Endodermal cell (in vitro differentiated cells): ENCODE data around the gene C3orf18. TPM values are rescaled to one million over a fixed set of nuclear protein-coding genes. Genes with fewer than 3 reads are reported as not detected.

Source experiments
- DNase-seq: peaks from one replicate; pipeline ENCODE4 v3.0.0-alpha.2; 2017
- H3K27ac ChIP-seq: 2 replicates; pipeline ENCODE4 v1.5.1; 2013; ENCODE audit warnings: mild to moderate bottlenecking, low read depth, low read length, moderate library complexity
- H3K27me3 ChIP-seq: 2 replicates; pipeline ENCODE4 v1.6.1; 2013; ENCODE audit warnings: mild to moderate bottlenecking, low read length, moderate library complexity; ENCODE audit not compliant: insufficient read depth, control insufficient read depth, poor library complexity, severe bottlenecking
- H3K36me3 ChIP-seq: 2 replicates; pipeline ENCODE4 v1.7.0; 2013; ENCODE audit warnings: mild to moderate bottlenecking, low read length, moderate library complexity; ENCODE audit not compliant: control insufficient read depth, insufficient read depth
- H3K4me1 ChIP-seq: one replicate; pipeline ENCODE4 v1.7.0; 2013; ENCODE audit warnings: low read length; ENCODE audit not compliant: control insufficient read depth, insufficient read depth
- H3K4me3 ChIP-seq: 2 replicates; pipeline ENCODE4 v1.5.1; 2013; ENCODE audit warnings: mild to moderate bottlenecking, low read length, moderate library complexity
- H3K9ac ChIP-seq: 2 replicates; pipeline ENCODE4 v1.6.1; 2013; ENCODE audit warnings: mild to moderate bottlenecking, low read length, moderate library complexity; ENCODE audit not compliant: poor library complexity, severe bottlenecking; ENCODE audit errors: extremely low read depth
- H3K9me3 ChIP-seq: 2 replicates; pipeline ENCODE4 v1.6.1; 2013; ENCODE audit warnings: mild to moderate bottlenecking, low read length, moderate library complexity; ENCODE audit not compliant: control insufficient read depth
- H3K27ac Mint-ChIP-seq: 2 replicates; pipeline ENCODE4 v1.8.0; 2020; ENCODE audit warnings: mixed read lengths
- H3K27me3 Mint-ChIP-seq: 2 replicates; pipeline ENCODE4 v1.8.0; 2021; ENCODE audit warnings: mild to moderate bottlenecking, mixed read lengths; ENCODE audit not compliant: insufficient read depth
- H3K36me3 Mint-ChIP-seq: 2 replicates; pipeline ENCODE4 v1.8.0; 2020; ENCODE audit warnings: low read depth, mixed read lengths
- H3K4me1 Mint-ChIP-seq: 2 replicates; pipeline ENCODE4 v1.8.0; 2020; ENCODE audit warnings: mixed read lengths
- H3K4me3 Mint-ChIP-seq: 2 replicates; pipeline ENCODE4 v1.8.0; 2020; ENCODE audit warnings: mild to moderate bottlenecking, moderate library complexity, mixed read lengths
- H3K9me3 Mint-ChIP-seq: 2 replicates; pipeline ENCODE4 v1.8.0; 2020; ENCODE audit warnings: mild to moderate bottlenecking, mixed read lengths
- CTCF ChIP-seq: fragments of 200-600 bp; sonication (generic); conservative IDR thresholded peaks from 2 replicates; pipeline ENCODE4 v1.5.0; 2021; ENCODE audit warnings: antibody characterized with exemption, mild to moderate bottlenecking
- WGBS, 2 experiments: methylation state at CpG; one replicate each; pipeline versions ENCODE4 v1.1.5 to v1.1.7; 2013; ENCODE audit warnings: missing lambda C conversion rate in 2 of 2, mixed read lengths in 1 of 2; ENCODE audit not compliant: insufficient coverage in 1 of 2, insufficient read length in 1 of 2; 5-methylcytosine and 5-hydroxymethylcytosine counted together
- total RNA-seq, 2 donors: library from RNA; stranded (reverse); fragmentation: NEBNext Ultra II Directional in 1 of 2; extraction: Animal tissue kit (Norgen Biotek cat#: 25700) in 1 of 2; gene quantifications; 2 replicates in 1 of 2; 3 replicates in 1 of 2; pipeline ENCODE4 v1.2.1, GENCODE V29; 2021

The C3orf18 gene
- total RNA-seq, 2 donors from 2014 or later = 14.4 to 16.9 TPM

DNA sequence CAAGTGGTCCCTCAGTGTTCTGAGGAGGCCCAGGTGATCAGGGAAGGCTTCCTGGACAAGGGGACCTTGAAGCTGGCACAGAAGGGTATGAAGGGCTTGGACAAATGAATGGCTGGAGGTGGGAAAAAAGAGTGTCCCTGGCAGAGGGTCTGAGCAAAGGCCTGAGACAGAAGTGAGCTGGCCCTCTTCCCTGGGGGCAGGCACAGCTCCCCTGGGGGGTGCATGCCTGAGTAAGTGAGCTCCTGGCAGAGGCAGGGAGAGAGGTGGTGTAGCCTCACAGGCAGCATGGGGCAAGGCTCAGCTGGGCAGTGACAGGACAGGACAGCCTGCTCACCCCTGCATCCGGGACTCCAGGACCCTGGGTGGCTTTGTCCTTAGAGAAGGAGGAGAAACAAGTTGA lies 58.7 kb downstream of the C3orf18 start:
- H3K4me1 Mint-ChIP-seq = no peaks in the 10 kb centered on the region
- TF ChIP-seq CTCF = no peak
- no peaks in the 10 kb centered on the region for H3K36me3 Mint-ChIP-seq
- Histone ChIP-seq H3K9me3 (no peaks in the 10 kb centered on the region), H3K36me3 (no peaks in the 10 kb centered on the region), H3K27ac (no peak overlapping the region), H3K27me3 (peaks cover 15% of the 10 kb centered on the region), H3K9ac (no peak overlapping the region), H3K4me3 (no peak overlapping the region), H3K4me1 (no peaks in the 10 kb centered on the region)
- no peak overlapping the region for H3K27ac Mint-ChIP-seq
- no peaks in the 10 kb centered on the region for H3K9me3 Mint-ChIP-seq
- 86 to 89% methylated on average over 1 of the region's 1 CpG for WGBS, 2 experiments
- no peak for DNase-seq
- no peak overlapping the region for H3K4me3 Mint-ChIP-seq
- H3K27me3 Mint-ChIP-seq = peaks cover 17% of the 10 kb centered on the region

Other genes with a start within 250 kb of the C3orf18 start
- gene HYAL2, start 245.0 kb downstream of the C3orf18 start, total RNA-seq = 10 to 100 TPM; 55.3 to 61.1 TPM
- gene TUSC2, start 239.5 kb downstream of the C3orf18 start, total RNA-seq = 10 to 100 TPM; 23.5 to 28.1 TPM
- gene RASSF1, start 226.9 kb downstream of the C3orf18 start, total RNA-seq = 10 to 100 TPM in 1 of 2 donors, 1 to 10 TPM in 1; 9.4 to 17.2 TPM
- gene ZMYND10, start 222.0 kb downstream of the C3orf18 start, total RNA-seq = 1 to 10 TPM in 1 of 2 donors, under 1 TPM in 1; 0.22 to 1.4 TPM
- gene NPRL2, start 217.0 kb downstream of the C3orf18 start, total RNA-seq = 10 to 100 TPM; 21.8 TPM
- 10 to 100 TPM in 1 of 2 donors, 1 to 10 TPM in 1; 8.5 to 14.6 TPM for gene CYB561D2, start 216.9 kb downstream of the C3orf18 start, total RNA-seq
- 10 to 100 TPM; 30.1 to 32.2 TPM for gene TMEM115, start 208.2 kb downstream of the C3orf18 start, total RNA-seq
- gene CACNA2D2, start 64.1 kb downstream of the C3orf18 start, total RNA-seq = 10 to 100 TPM; 17.6 to 20.7 TPM
- gene HEMK1, start 1.8 kb upstream of the C3orf18 start, total RNA-seq = 10 to 100 TPM; 24.1 to 25.8 TPM
- gene CISH, start 44.0 kb upstream of the C3orf18 start, total RNA-seq = 1 to 10 TPM; 1.2 to 2.0 TPM
- 10 to 100 TPM; 37.2 to 39.7 TPM for gene MAPKAPK3, start 49.4 kb upstream of the C3orf18 start, total RNA-seq
- gene DOCK3, start 107.2 kb upstream of the C3orf18 start, total RNA-seq = 1 to 10 TPM; 7.7 to 8.5 TPM